ENCODE results near the gene LAMTOR1. TPM values are rescaled to one million over a fixed set of nuclear protein-coding genes. Genes with fewer than 3 reads are reported as not detected.

The LAMTOR1 gene
- total RNA-seq, 1 experiment from 2014 or later = 96.3 TPM

GRCh38 chr11:72114570-72114969 is 11.5 kb upstream of the LAMTOR1 start:
- H2AFZ ChIP-seq (ENCODE audit: low read length) = no peak overlapping the region
- H3K14ac ChIP-seq (ENCODE audit: insufficient read depth, low read length) = no peak overlapping the region
- no peaks in the 10 kb centered on the region; the same call in 1 of the 2 replicates for H3K27me3 ChIP-seq (ENCODE audit: insufficient read depth, low read length)
- no peak overlapping the region for H4K5ac ChIP-seq (ENCODE audit: insufficient read length, low read depth, low read length)
- H3K27ac Mint-ChIP-seq = no peak overlapping the region
- no peaks in the 10 kb centered on the region for H3K9me3 ChIP-seq (ENCODE audit: control insufficient read depth, low read depth, low read length)
- H4K20me1 ChIP-seq (ENCODE audit: control insufficient read depth, insufficient read depth, insufficient read length) = no peaks in the 10 kb centered on the region
- no peak overlapping the region for H2BK15ac ChIP-seq (ENCODE audit: low read depth, low read length)
- no peak overlapping the region for H2BK5ac ChIP-seq (ENCODE audit: insufficient read length, low read length)
- H3K4me3 Mint-ChIP-seq = no peak overlapping the region
- H3K23ac ChIP-seq (ENCODE audit: insufficient read length, low read depth, low read length) = no peak overlapping the region
- H2BK120ac ChIP-seq (ENCODE audit: low read depth, low read length, poor library complexity, severe bottlenecking) = no peak overlapping the region
- H3K4me2 ChIP-seq (ENCODE audit: insufficient read depth, insufficient read length, low read length) = no peak overlapping the region
- DNase-seq = no peak
- H4K8ac ChIP-seq (replicated peaks; ENCODE audit: insufficient read length, low read depth, low read length) = no peak overlapping the region
- no peak overlapping the region for H3K27ac ChIP-seq (ENCODE audit: insufficient read length, low read depth, low read length)
- H3K79me1 ChIP-seq (ENCODE audit: insufficient read depth, low read depth, low read length, poor library complexity, severe bottlenecking) = no peaks in the 10 kb centered on the region
- no peak overlapping the region for H2AK5ac ChIP-seq (ENCODE audit: insufficient read length, low read length)
- peaks cover 35% of the 10 kb centered on the region for H3K27me3 Mint-ChIP-seq (ENCODE audit: low read depth)
- peaks cover 13% of the 10 kb centered on the region in 2 experiments for H3K4me1 Mint-ChIP-seq
- H3K36me3 Mint-ChIP-seq (ENCODE audit: insufficient read depth in 1 of 3, low read depth in 3 of 3) = peaks cover 1 to 11% (median 9%) of the 10 kb centered on the region in 3 experiments; a peak in 5 of 7 replicates
- H3K23me2 ChIP-seq (ENCODE audit: insufficient read length, low read depth, low read length, poor library complexity, severe bottlenecking) = peaks cover 10% of the 10 kb centered on the region
- H3K79me2 ChIP-seq (ENCODE audit: insufficient read depth, low read length) = no peaks in the 10 kb centered on the region
- H4K91ac ChIP-seq (ENCODE audit: insufficient read length, low read depth, low read length) = no peak overlapping the region
- WGBS (ENCODE audit: extremely low coverage, insufficient read length, low lambda C conversion rate) = no CpG with 5 or more reads among the region's 1 CpG
- H3K18ac ChIP-seq (ENCODE audit: insufficient read length, low read depth, low read length) = no peak overlapping the region
- H3K9me3 Mint-ChIP-seq = no peaks in the 10 kb centered on the region
- H3K4me1 ChIP-seq (ENCODE audit: insufficient read depth, low read length) = no peaks in the 10 kb centered on the region
- no peak overlapping the region for H3K4ac ChIP-seq (ENCODE audit: low read depth, low read length)
- no peak for TF ChIP-seq CTCF (conservative IDR thresholded peaks at IDR 0.05)
- H3K56ac ChIP-seq (ENCODE audit: insufficient read length, low read depth, low read length) = no peak overlapping the region
- no peak overlapping the region for H2BK20ac ChIP-seq (ENCODE audit: low read depth, low read length, poor library complexity, severe bottlenecking)
- no peak overlapping the region for H2BK12ac ChIP-seq (ENCODE audit: insufficient read length, low read depth, low read length)
- no peak overlapping the region for H3T11ph ChIP-seq (ENCODE audit: low read length)
- H3K9ac ChIP-seq (ENCODE audit: extremely low read depth, insufficient read length, low read length) = no peak overlapping the region

Data from H9 (cell line).